ENCODE measurements around the gene CBLB. TPM values are rescaled to one million over a fixed set of nuclear protein-coding genes. Genes with fewer than 3 reads are reported as not detected.
A peak's percentile ranks its signal among the peaks of the same experiment; 100 is the strongest.
"Not testable (repeated sequence)": the region's sequence is repeated elsewhere in the genome, so short reads cannot be mapped to it uniquely, and the experiment has no call there.

CBLB gene
- total RNA-seq, 2 experiments from 2014 or later = 104 to 113 TPM

- Mint-ChIP-seq H3K9me3 (no peaks in the 10 kb centered on the region), H3K4me1 (ENCODE audit: low read depth) (peaks cover 67% of the 10 kb centered on the region), H3K27me3 (no peaks in the 10 kb centered on the region), H3K27ac (peak overlapping the region; percentile 66), H3K4me3 (no peak overlapping the region), H3K36me3 (ENCODE audit: low read depth) (peaks cover 70% of the 10 kb centered on the region)
- CTCF ChIA-PET = no interaction called here
- intact Hi-C loops (cut with micrococcal nuclease) = loop anchor here (10.0 kb wide), 1 partner anchor 513 kb away; no protein-coding TSS in a partner anchor
- POLR2A ChIA-PET = interaction anchor here (1.1 to 2.8 kb wide), 2 partner anchors 41 to 47 kb away, joined by 3 to 13 read pairs; partner anchors contain the start of gene CBLB
- DNase-seq (no peak), ATAC-seq (no peak)
- TF ChIP-seq CTCF (IDR thresholded peaks at IDR 0.05) = no peak
Observed at GRCh38 chr3:105821433-105821832, 47.4 kb downstream of the CBLB start.

GRCh38 chr3:105816833-105817232 is 52.0 kb downstream of the CBLB start:
- H3K9me3 Mint-ChIP-seq = peaks cover 11% of the 10 kb centered on the region
- no peak overlapping the region for H3K4me3 Mint-ChIP-seq
- H3K27ac Mint-ChIP-seq = peak overlapping the region; percentile 44
- H3K27me3 Mint-ChIP-seq = no peaks in the 10 kb centered on the region
- DNase-seq = no peak
- ChIA-PET CTCF (interaction anchor here (1.0 to 1.7 kb wide), 3 partner anchors 9 to 111 kb away, joined by 3 to 4 read pairs (median 4); no protein-coding TSS in a partner anchor), POLR2A (interaction anchor here (1.0 kb wide), 1 partner anchor 25 kb away, joined by 3 read pairs; no protein-coding TSS in a partner anchor)
- intact Hi-C loops (cut with micrococcal nuclease) = no loop called here
- ATAC-seq = no peak
- H3K36me3 Mint-ChIP-seq (ENCODE audit: low read depth) = peaks cover 65% of the 10 kb centered on the region
- peaks cover 63% of the 10 kb centered on the region for H3K4me1 Mint-ChIP-seq (ENCODE audit: low read depth)
- no peak for TF ChIP-seq CTCF (IDR thresholded peaks at IDR 0.05)

- DNase-seq; H3K27me3 Mint-ChIP-seq; H3K4me3 Mint-ChIP-seq; CTCF ChIA-PET; POLR2A ChIA-PET; ATAC-seq; intact Hi-C loops (cut with micrococcal nuclease): not testable (repeated sequence)
- Mint-ChIP-seq H3K9me3 (peaks cover 11% of the 10 kb centered on the region), H3K4me1 (ENCODE audit: low read depth) (peaks cover 62% of the 10 kb centered on the region), H3K36me3 (ENCODE audit: low read depth) (peaks cover 62% of the 10 kb centered on the region), H3K27ac (peak overlapping the region; percentile 27)
Observed at GRCh38 chr3:105815331-105815730, 53.5 kb downstream of the CBLB start.

GRCh38 chr3:105813710-105814109 is 55.1 kb downstream of the CBLB start:
- Mint-ChIP-seq H3K4me1 (ENCODE audit: low read depth) (peaks cover 68% of the 10 kb centered on the region), H3K9me3 (peaks cover 11% of the 10 kb centered on the region), H3K27ac (no peak overlapping the region), H3K4me3 (no peak overlapping the region), H3K27me3 (no peaks in the 10 kb centered on the region), H3K36me3 (ENCODE audit: low read depth) (peaks cover 52% of the 10 kb centered on the region)
- POLR2A ChIA-PET = interaction anchor here (1.4 kb wide), 1 partner anchor 10 kb away, joined by 6 read pairs; no protein-coding TSS in a partner anchor
- no peak for TF ChIP-seq CTCF (IDR thresholded peaks at IDR 0.05)
- CTCF ChIA-PET = no interaction called here
- DNase-seq = no peak
- intact Hi-C loops (cut with micrococcal nuclease) = no loop called here
- no peak for ATAC-seq

GRCh38 chr3:105812194-105812586 is 56.6 kb downstream of the CBLB start:
- Mint-ChIP-seq H3K4me1 (ENCODE audit: low read depth) (peaks cover 72% of the 10 kb centered on the region), H3K36me3 (ENCODE audit: low read depth) (peaks cover 53% of the 10 kb centered on the region), H3K4me3 (no peak overlapping the region), H3K27me3 (no peaks in the 10 kb centered on the region), H3K9me3 (peaks cover 11% of the 10 kb centered on the region), H3K27ac (peak overlapping the region; percentile 36)
- POLR2A ChIA-PET = interaction anchor here (1.0 kb wide), 1 partner anchor 11 kb away, joined by 3 read pairs; no protein-coding TSS in a partner anchor
- TF ChIP-seq CTCF (IDR thresholded peaks at IDR 0.05) = no peak
- ATAC-seq (no peak), DNase-seq (no peak)
- CTCF ChIA-PET = interaction anchor here (1.0 to 1.1 kb wide), 2 partner anchors 11 to 16 kb away, joined by 3 to 4 read pairs; no protein-coding TSS in a partner anchor
- intact Hi-C loops (cut with micrococcal nuclease) = no loop called here

Data from activated CD8-positive, alpha-beta T cell treated with anti-CD3 and anti-CD28 coated beads for 36 hours (primary cell).